NCI-H2227 treated with DMSO at 0.1 percent for 48 hours (cell line): Measurements from ENCODE around the gene VPS37B.

ENCODE experiments used
- DNase-seq: peaks from one replicate; lab custom pipeline; 2025; lab: John Stamatoyannopoulos, UW

VPS37B gene

DNA sequence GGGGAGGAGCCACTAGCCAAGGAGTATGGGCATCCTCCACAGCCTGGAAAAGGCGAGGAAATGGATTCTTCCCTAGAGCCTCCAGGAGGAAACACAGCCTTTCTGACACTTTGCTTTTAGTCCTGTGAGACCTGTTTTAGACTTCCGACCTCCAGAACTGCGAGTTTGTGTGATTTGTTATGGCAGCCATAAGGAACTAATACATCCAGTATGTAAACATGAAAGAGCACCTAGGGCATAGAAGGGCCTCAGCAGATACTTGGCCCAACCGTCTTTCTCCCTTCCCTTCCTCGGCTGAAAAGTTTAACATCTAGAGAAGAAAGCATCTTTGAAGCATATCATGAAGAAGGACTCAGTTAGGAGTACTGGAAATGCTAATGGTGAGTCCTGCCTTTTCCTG is 57.1 kb downstream of the VPS37B start:
- no peak for DNase-seq

DNA sequence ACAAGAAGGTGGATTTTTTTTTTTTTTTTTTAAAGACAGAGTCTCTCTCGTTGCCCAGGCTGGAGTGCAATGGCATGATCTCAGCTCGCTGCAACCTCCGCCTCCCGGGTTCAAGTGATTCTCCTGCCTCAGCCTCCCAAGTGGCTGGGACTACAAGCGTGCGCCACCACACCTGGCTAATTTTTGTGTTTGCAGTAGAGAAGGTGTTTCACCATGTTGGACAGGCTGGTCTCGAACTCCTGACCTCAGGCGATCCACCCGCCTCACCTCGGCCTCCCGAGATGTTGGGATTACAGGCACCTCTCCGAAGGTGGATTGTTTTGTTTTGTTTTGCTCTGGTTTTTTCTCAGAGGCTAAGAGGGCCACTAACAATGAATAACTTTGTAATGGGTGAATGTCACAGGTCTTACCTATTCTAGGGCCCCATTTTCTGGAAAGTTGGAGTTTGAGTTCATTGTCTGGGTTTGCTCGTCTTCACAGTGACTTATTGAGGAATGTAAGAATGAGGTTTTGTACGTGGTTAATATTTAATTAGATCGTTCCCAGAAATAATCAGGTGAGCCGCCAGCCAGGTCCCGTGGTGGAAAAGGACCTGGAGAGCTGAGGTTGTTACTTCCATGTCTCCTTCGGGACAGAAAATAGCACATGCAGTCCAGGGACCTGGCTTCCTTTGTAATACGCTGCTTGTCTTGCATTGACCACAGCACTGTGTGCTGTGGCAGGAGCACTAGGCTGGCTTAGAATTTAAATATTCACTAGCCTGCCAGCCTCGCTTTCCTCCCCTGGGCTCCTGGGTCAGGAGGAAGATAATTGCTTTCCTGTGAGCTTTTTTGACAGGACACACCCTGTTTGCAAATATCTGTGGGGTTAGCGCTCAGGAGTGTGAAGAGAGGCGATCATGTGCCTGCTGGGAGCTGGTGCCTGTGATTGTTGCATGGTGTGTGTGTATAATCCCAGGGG is 58.3 kb downstream of the VPS37B start:
- DNase-seq = no peak

DNA sequence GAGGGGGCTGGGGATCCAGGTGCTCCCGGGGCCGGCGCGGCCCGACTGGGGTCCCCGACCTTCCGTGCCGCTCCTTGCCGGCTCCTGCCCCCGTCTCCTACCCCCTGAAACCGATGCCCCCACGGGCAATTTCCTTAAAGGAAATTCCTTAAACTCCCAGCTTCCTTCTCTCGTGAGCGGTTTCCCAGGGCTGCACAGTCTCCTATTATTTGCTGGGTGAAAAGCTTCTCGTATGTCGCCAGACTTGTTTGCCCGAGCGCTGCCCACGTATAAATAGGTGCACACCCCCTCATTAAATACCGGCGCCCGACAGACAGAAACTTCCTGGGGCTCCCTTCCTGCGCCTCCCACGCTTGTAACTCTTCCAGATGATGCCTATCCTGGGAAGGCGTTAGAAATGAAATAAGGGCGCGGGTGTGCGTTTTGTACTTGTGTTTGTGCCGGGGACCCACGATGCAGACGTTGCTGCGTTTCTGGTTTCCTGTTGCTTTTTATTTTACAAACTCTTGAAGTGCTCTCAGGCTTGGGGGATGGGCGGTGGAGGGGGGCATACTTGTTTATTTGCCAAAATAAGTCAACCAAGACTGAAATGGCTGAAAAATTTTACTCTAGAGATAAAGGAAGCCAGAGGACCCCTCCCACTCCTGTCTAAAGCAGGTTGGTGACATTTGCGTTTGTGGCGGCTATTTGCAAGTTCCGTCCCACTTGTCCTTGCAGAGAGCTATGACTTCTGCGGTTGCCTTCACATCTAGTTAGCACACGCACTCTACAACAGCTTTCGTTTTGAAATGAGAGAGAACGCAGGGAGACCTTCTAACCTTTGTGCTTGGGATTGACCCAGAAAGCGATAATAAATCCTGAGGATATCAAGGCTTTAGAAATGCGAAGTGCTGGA is 59.6 kb downstream of the VPS37B start:
- peak; percentile 41 for DNase-seq

DNA sequence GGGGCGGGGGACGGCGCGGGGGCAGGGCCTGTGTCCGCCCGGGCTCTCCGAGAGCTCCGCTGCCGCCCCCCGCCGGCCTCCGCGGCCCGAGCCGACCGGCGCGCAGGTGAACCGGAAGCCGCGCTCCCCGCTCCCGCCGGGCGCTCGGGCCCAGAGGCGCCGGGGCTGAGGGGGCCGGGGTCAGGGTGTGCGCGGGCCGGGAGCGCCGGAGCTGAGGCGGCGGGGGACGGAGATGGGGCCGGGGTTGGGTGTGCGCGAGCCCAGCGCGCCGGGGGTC is 60.2 kb downstream of the VPS37B start:
- no peak for DNase-seq

DNA sequence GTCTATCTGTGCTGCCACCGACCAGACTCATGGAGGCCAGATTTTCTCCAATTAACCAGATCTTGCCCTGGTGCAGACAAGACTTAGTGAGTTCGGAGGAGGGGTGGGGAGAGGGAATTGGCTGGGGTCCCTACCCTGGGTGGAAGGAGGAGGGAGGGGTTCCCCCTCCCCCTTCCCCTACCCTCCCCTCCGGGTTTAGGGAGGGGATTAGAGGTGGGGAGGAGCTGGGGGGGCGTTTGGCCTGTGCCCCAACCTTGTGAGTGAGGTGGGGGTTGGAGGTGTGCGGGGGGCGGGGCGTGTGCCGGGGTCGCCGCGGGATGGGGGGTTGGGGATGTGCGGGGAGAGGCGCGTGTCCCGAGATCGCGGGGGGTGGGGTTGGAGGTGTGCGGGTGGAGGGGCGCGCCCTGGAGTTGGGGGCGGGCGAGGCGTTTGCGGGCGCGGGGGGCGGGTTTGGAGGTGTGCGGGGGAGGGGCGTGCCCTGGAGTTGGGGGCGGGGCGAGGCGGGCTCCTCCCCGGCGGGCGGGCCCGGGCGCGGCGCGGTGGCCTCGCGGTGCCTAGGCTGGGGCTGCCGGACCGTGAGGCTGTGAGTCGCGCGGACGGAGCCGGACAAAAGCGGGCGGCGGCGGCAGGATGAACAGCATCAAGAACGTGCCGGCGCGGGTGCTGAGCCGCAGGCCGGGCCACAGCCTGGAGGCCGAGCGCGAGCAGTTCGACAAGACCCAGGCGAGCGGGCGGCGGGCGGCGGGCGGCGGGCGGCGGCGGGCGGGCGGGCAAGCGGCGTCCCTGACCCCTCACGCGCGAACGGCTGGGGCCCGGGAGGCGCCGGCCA is 60.8 kb downstream of the VPS37B start, which contains the start of gene HIP1R:
TSS of gene HIP1R (plus strand) at position 537 of the 829 bp plus-strand sequence. CDS start at position 631, 94 bp downstream.
- no peak for DNase-seq

DNA sequence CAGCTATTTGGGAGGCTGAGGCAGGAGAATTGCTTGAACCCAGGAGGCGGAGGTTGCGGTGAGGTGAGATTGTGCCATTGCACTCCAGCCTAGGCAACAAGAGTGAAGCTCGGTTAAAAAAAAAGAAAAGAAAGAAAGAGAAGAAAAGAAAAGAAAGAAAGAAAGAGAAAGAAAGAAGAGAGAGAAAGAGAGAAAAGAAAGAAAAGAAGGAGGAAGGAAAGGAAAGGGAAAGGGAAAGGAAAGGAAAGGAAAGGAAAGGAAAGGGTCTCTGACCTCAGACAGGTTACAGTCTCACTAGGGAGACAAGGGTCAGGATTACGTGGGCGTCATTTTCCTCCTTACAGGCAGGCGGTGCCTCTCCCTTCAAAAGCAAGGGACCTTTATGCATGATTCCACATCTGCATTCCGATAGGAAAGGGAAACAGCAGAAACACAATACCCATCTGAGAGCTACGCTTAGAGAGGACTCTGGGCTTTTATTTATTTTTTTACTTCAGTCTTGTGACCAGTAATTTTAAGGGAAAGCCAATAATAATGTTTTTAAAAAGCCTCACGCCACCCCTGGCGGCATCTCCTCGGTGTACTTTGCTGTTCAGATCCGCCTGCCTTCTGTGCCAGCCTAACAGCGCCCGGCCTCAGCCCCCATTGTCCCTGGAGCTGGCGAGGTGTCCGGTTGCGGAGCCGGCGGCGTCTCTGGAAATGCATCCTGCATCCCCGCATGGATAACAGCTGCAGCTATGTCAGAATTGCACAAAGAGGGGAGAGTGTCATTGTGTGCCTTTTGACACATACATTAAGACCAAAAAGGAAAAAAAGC is 61.6 kb downstream of the VPS37B start:
- DNase-seq = peak; percentile 58

DNA sequence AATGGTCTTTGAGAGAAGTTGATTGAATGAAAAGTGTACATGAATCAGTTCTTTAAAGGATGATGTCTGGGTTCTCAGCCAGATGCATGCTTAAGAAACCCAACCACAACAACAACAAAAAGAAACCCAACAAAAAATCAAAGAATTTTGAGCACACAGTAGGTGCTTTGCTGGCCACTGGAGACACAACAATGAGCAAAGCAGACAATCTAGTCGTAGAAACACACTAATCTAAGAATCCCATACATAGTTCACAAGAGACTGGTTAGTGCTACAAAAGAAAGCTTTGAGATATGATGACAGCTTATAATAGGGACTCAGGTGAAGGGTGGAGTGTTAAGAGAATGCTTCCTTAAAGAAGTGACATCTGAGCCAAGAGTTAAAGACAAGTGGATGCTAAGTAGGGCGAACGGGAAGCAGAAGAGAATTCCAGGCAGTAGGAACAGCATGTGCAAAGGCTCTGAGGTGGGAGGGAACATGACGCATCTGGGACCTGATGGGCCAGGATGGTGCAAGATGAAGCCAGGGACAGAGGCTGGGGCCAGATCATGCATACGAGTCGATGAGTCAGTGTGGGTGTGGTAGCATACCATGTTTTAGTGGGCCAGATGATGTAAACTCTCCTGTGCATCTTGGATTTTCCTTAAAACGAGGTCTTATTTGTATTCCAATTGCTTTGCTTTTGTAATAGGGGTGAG is 65.3 kb downstream of the VPS37B start:
- DNase-seq = no peak

DNA sequence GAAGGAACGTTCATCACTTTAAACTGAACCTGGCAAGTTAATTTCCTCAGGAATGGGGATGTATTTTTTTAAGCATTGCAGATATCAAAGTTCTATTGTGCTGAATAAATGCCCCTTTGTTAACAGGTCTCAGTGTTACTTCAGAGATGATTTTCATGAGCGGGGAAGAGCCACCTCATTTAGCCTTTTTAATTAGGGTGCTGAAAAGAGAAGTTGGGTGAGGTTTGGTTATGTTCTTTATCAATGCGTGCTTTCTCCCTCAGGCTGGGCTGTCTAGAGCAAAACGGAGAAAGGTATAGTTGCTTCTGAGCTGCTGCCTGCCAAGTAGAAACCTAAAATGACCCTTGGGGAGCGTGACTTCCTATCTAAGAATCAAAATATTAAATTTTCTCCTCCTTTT is 68.7 kb downstream of the VPS37B start:
- DNase-seq = no peak

DNA sequence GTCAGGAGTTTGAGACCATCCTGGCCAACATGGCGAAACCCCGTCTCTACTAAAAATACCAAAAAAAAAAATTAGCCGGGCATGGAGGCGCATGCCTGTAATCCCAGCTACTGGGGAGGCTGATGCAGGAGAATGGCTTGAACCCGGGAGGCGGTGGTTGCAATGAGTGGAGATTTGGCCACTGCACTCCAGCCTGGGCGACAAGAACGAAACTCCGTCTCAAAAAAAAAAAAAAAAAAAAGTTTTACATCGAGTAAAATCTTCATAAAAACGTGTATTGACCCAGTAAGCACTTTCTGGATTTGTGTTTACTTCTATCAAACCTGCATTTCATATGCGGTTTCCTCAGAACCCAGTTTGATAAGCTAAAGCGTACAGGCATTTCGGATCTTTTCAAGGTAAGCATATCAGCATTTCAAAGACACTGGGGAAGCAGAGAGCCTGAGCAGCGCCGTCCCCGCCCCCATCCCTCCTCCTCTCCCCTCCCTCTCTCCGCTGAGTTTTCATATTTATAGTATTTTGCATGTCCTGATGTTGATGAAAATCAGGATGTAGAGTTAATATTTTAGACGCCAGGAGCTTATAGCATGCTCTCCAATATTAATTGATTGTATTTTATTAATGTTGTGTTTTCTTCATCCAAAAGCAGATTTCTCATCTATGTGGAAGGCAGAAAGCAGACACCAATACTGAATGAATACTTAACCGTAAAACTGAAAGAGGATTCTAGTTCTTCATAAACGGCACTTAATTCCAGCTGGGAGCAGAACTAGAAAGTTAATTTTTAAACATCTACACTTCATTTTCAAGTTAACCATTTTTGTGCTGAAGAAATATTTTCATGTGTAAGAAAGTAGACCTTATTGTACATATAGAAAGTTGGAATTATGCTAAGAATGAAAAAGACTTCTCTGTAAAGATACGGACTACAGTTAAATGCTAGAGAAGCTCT is 69.9 kb downstream of the VPS37B start:
- peak; percentile 38 for DNase-seq

DNA sequence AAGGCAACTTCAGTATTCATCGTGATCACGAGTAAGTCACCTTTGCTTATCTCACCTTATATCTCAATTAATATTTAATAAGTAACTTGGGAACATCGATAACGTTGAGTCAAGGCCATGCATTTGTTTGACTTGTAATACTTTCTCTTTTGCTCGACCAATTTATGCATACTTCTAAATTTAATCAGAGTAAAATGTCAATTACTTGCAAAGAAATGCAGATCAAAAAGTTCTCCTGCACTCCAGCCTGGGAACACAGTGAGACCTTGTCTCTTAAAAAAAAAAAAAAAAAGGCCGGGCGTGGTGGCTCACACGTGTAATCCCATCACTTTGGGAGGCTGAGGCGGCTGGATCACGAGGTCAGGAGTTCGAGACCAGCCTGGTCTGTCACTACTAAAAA is 72.5 kb downstream of the VPS37B start:
- DNase-seq = no peak

DNA sequence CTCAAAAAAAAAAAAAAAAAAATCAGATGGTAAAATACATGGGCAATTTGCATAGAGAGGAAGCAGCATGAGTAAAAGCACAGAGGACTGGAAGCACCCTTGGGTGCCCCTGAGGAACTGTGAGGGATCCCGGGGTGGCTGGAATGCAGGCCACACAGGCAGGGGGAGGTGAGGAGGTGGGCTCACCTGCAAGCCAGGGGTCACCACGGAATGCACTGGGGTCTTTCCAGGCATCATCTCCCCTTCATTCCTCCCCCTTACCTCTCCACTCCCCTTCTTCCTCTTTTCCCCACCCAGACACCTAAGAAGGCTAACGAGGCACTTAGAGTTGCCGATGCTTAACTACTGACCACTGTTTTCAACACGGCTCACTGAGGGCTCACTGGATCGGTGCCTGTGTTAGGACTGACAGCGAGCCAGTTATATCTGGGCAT is 75.1 kb downstream of the VPS37B start:
- DNase-seq = no peak

DNA sequence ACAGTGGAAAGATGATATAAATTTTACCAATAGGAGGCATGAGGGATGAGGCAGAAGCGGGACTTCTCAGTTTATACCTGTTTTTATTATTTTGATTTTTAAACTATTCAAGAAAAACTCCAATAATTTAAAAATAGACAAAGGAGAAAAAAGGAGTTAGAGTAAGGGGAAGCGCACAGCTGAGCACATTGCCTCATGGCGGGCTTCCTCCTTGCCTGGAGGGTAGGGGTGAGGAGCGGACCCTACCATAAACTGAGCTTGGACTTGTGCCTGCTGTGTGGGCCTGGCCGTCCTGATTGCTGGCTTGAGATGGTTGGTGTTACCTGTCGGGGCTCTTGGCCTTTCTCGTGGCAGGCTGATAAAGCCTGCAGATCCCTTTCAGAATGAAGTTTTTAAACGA is 75.8 kb downstream of the VPS37B start:
- no peak for DNase-seq

DNA sequence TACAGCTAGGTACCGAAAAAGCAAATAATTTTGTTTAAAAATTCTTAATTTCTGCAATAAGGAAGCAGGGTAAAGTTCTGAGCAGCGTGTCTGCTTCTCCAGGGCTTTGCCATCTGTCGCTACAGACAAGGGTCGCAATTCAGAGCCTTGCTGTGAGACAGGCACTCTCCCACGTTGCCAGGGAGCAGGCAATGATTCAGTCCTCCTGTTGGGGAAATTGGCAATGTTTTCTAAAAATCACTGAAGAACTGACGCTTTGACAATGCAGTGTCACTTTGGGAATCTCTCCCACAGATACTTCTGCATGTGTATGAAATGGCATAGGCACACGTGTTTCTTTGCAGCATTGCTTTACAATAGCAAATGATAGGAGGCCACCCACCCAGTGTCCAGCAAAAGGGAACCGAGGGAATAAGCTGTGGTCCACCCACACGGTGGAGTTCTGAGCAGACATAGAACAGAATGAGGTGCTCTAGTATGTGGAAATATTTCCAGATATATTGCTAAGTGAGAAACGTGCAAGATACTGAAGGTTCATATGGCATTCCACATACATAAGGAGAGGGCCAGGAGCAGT is 76.6 kb downstream of the VPS37B start:
- no peak for DNase-seq
